Keratinocyte (primary cell): ENCODE results near the gene TNFSF9. TPM values are rescaled to one million over a fixed set of nuclear protein-coding genes. Genes with fewer than 3 reads are reported as not detected.

Source experiments
- DNase-seq: peaks from one replicate; pipeline ENCODE4 v3.0.0-alpha.2; 2011; ENCODE audit warnings: low read depth, missing footprints, low spot score
- FAIRE-seq: peaks from 2 replicates; lab custom pipeline; 2011; peaks lifted over from hg19 to GRCh38; lab: Jason Lieb, UNC
- H2AFZ ChIP-seq: 2 replicates; pipeline ENCODE4 v1.6.0; 2012; ENCODE audit warnings: low read length, control low read depth, inconsistent platforms; ENCODE audit not compliant: control insufficient read depth
- H3K27ac ChIP-seq: 2 replicates; pipeline ENCODE4 v1.5.1; 2011; ENCODE audit warnings: low read length; ENCODE audit not compliant: control insufficient read depth, insufficient read depth
- H3K27me3 ChIP-seq: 3 replicates; pipeline ENCODE4 v1.6.0; 2011; ENCODE audit warnings: low read length; ENCODE audit not compliant: control insufficient read depth, insufficient read depth; ENCODE audit errors: extremely low read depth
- H3K36me3 ChIP-seq, 2 experiments: 2 replicates in 1 of 2; 3 replicates in 1 of 2; pipeline ENCODE4 v1.5.1; 2011; ENCODE audit warnings: low read length in 2 of 2, mild to moderate bottlenecking in 1 of 2; ENCODE audit not compliant: control insufficient read depth in 2 of 2, insufficient read depth in 2 of 2; ENCODE audit errors: extremely low read depth in 1 of 2
- H3K4me1 ChIP-seq: 3 replicates; pipeline ENCODE4 v1.5.1; 2011; ENCODE audit warnings: low read length; ENCODE audit not compliant: control insufficient read depth, insufficient read depth; ENCODE audit errors: extremely low read depth
- H3K4me2 ChIP-seq: 3 replicates; pipeline ENCODE4 v1.6.0; 2011; ENCODE audit warnings: low read depth, low read length; ENCODE audit not compliant: control insufficient read depth, insufficient read depth; ENCODE audit errors: extremely low read depth
- H3K4me3 ChIP-seq, 3 experiments: fragments of 200-600 bp in 1 of 3; sonication (generic) in 1 of 3; 2 replicates in 2 of 3; 3 replicates in 1 of 3; pipeline ENCODE4 v1.5.1; 2011 to 2016; ENCODE audit warnings: low read length in 3 of 3, mild to moderate bottlenecking in 3 of 3, control low read depth in 2 of 3, inconsistent platforms in 1 of 3, low read depth in 1 of 3, mixed read lengths in 1 of 3, mixed run types in 1 of 3, moderate library complexity in 1 of 3; ENCODE audit not compliant: control insufficient read depth in 2 of 3, insufficient read depth in 2 of 3; ENCODE audit errors: extremely low read depth in 1 of 3
- H3K79me2 ChIP-seq: 2 replicates; pipeline ENCODE4 v1.6.0; 2012; ENCODE audit warnings: low read length; ENCODE audit not compliant: control insufficient read depth, insufficient read depth
- H3K9ac ChIP-seq: 3 replicates; pipeline ENCODE4 v1.6.0; 2011; ENCODE audit warnings: low read length; ENCODE audit not compliant: control insufficient read depth, insufficient read depth; ENCODE audit errors: extremely low read depth
- H3K9me1 ChIP-seq: 3 replicates; pipeline ENCODE4 v1.6.0; 2011; ENCODE audit warnings: low read length; ENCODE audit not compliant: control insufficient read depth, insufficient read depth; ENCODE audit errors: extremely low read depth
- H3K9me3 ChIP-seq: 2 replicates; pipeline ENCODE4 v1.5.1; 2012; ENCODE audit warnings: low read depth, low read length; ENCODE audit not compliant: control insufficient read depth
- H4K20me1 ChIP-seq: 3 replicates; pipeline ENCODE4 v1.6.0; 2011; ENCODE audit warnings: low read length; ENCODE audit not compliant: control insufficient read depth, insufficient read depth; ENCODE audit errors: extremely low read depth
- EZH2 ChIP-seq: IDR thresholded peaks from one replicate; pipeline ENCODE4 v1.6.1; 2012; ENCODE audit warnings: inconsistent platforms, mild to moderate bottlenecking, low read length, moderate library complexity
- dilution Hi-C: fragments of 300-500 bp; cut with MboI; formaldehyde crosslinking; loops from one replicate; pipeline ENCODE4 v1.7.0; 2020; ENCODE audit warnings: low sequenced_read_pairs; ENCODE audit not compliant: extremely low pct_ligation_motif_present
- polyA plus RNA-seq, 5 experiments: library from polyadenylated mRNA; depleted of rRNA in 3 of 5; stranded (reverse) in 3 of 5; stranded (forward) in 1 of 5; unstranded in 1 of 5; fragments of >200 nt; gene quantifications; 1 replicate in 1 of 5; 2 replicates in 3 of 5; 3 replicates in 1 of 5; pipeline versions ENCODE4 v1.2.1 to v1.2.3, GENCODE V29; 2011 to 2012; ENCODE audit warnings: missing spikeins in 2 of 5, low read depth in 1 of 5, low replicate concordance in 1 of 5
- TF ChIP-seq, protein P1 (sequence below), 3 experiments: IDR thresholded peaks in 1 of 3; conservative IDR thresholded peaks in 1 of 3; optimal IDR thresholded peaks in 1 of 3; 2 replicates in 2 of 3; 3 replicates in 1 of 3; pipeline versions ENCODE3 to v1.5.1; 2011; ENCODE audit warnings: low read length in 3 of 3, mild to moderate bottlenecking in 3 of 3, moderate library complexity in 2 of 3, control low read depth in 1 of 3, inconsistent platforms in 1 of 3; ENCODE audit not compliant: insufficient read depth in 2 of 3; ENCODE audit errors: extremely low read depth in 1 of 3

The TNFSF9 gene
- polyA plus RNA-seq, 1 donor (not counting 4 experiments of a cell fraction or from before 2014, with no cell fraction given): 12.3 TPM

DNA sequence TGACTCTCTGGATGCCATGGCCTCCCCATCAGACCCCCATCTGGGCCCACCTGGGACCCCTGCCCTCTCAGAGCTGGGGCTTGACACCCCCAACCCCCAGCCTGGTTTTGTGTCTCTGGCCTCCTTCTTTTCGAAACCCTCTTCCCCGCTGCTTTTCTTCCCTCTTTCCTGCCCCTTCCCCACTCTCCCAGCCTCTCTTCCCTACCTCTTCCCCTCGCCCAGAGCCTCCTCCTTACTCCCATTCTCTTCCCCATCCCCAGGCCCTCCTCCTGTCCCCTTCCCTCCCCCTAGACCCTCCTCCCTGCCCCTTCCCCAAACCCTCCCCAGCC, 2.1 kb downstream of the TNFSF9 start:
- Histone ChIP-seq H4K20me1 (no peaks in the 10 kb centered on the region), H3K4me3 (peak overlapping the region; percentile 70 to 95 (median 93)), H3K36me3 (peaks cover 11 to 16% of the 10 kb centered on the region in 2 experiments), H3K9ac (peak overlapping the region; percentile 85), H3K9me3 (no peaks in the 10 kb centered on the region), H3K27me3 (no peaks in the 10 kb centered on the region), H3K79me2 (peaks cover 35% of the 10 kb centered on the region), H3K4me2 (peak overlapping the region; percentile 96), H3K27ac (no peak overlapping the region), H3K4me1 (peaks cover 31% of the 10 kb centered on the region), H2AFZ (no peak overlapping the region), H3K9me1 (no peaks in the 10 kb centered on the region)
- FAIRE-seq: no peak
- DNase-seq: no peak
- dilution Hi-C loops: no loop called here
- TF ChIP-seq EZH2: no peak
- TF ChIP-seq, protein P1, sequence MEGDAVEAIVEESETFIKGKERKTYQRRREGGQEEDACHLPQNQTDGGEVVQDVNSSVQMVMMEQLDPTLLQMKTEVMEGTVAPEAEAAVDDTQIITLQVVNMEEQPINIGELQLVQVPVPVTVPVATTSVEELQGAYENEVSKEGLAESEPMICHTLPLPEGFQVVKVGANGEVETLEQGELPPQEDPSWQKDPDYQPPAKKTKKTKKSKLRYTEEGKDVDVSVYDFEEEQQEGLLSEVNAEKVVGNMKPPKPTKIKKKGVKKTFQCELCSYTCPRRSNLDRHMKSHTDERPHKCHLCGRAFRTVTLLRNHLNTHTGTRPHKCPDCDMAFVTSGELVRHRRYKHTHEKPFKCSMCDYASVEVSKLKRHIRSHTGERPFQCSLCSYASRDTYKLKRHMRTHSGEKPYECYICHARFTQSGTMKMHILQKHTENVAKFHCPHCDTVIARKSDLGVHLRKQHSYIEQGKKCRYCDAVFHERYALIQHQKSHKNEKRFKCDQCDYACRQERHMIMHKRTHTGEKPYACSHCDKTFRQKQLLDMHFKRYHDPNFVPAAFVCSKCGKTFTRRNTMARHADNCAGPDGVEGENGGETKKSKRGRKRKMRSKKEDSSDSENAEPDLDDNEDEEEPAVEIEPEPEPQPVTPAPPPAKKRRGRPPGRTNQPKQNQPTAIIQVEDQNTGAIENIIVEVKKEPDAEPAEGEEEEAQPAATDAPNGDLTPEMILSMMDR (optimal IDR thresholded peaks at IDR 0.05 in 1 of 3, IDR thresholded peaks at IDR 0.05 in 1 of 3, conservative IDR thresholded peaks at IDR 0.05 in 1 of 3; ENCODE audit: extremely low read depth in 1 of 3, insufficient read depth in 2 of 3, low read length in 3 of 3): no peak

DNA sequence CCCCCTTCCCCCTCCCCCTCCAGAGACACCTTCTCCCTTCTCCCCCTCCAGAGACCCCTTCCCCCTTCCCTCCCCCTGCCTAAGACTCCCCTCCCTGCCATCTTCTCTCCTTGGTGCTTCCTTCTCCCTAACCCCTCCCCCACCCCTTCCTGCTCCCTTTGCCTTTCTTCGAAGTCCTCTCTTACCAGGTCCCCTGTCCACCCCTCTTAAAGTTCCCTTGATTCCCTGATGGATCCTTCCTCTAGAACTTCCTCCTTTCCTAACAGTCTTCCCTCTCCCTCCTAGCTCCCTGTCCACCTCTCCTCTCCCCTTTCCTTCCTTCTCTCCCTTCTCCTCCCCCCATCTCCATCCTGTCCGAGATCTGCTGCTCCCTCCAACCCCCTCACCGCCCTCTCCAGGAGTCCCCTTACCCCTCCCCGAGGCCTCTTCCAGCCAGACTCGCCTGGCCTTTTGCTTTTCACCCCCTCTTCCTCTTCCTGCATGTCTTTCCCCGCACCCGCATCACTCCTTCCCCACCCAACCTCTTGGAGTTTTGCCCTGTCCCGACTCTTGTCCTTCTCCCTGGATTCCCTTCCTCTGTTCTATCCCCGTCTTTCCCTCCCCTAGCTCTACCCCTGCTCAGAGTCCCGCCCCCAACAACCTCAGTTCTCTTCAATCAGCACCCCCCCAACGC, 3.1 kb downstream of the TNFSF9 start:
- DNase-seq: no peak
- dilution Hi-C loops: no loop called here
- no peaks in the 10 kb centered on the region for H4K20me1 ChIP-seq
- H3K79me2 ChIP-seq: peaks cover 35% of the 10 kb centered on the region
- no peaks in the 10 kb centered on the region for H3K27me3 ChIP-seq
- H2AFZ ChIP-seq: peak overlapping the region; percentile 40
- peak overlapping the region; percentile 22 to 51 (median 41) for H3K4me3 ChIP-seq
- H3K27ac ChIP-seq: peak overlapping the region; percentile 20
- peak overlapping the region; percentile 47 for H3K9ac ChIP-seq
- peaks cover 37% of the 10 kb centered on the region for H3K4me1 ChIP-seq
- peak overlapping the region; percentile 56 for H3K4me2 ChIP-seq
- H3K36me3 ChIP-seq: peaks cover 11 to 16% of the 10 kb centered on the region in 2 experiments
- no peaks in the 10 kb centered on the region for H3K9me1 ChIP-seq
- TF ChIP-seq EZH2: no peak
- TF ChIP-seq, protein P1 (optimal IDR thresholded peaks at IDR 0.05 in 1 of 3, IDR thresholded peaks at IDR 0.05 in 1 of 3, conservative IDR thresholded peaks at IDR 0.05 in 1 of 3; ENCODE audit: extremely low read depth in 1 of 3, insufficient read depth in 2 of 3, low read length in 3 of 3): no peak
- FAIRE-seq: no peak
- H3K9me3 ChIP-seq: no peaks in the 10 kb centered on the region
